Measurements from ENCODE around the gene CCL3. TPM values are rescaled to one million over a fixed set of nuclear protein-coding genes. Genes with fewer than 3 reads are reported as not detected.

Gene CCL3
- total RNA-seq, 1 experiment from 2014 or later, result 0.98 TPM

DNA sequence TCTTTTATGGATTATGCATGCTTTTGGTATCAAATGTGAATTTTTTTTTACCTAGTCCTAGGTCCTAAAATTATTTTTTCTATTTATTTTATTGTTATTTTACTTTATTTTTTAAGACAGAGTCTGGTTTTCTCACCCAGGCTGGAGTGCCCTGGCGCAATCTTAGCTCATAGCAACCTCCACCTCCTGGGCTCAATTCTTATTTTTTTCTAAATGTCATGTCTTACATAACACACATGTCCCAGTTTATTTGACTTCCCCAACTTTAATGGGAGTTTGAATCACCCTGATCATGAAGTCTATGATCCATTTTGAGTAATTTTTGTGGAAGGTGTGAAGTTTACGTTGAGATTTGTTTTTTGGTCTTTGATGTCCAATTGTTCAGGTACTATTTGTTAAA lies 29.1 kb downstream of the CCL3 start:
- no TSS peak for BruUV-seq (replicated peaks)
- ATAC-seq, result no peak
- Histone ChIP-seq H3K27ac (ENCODE audit: low read depth, low read length) (no peak overlapping the region), H3K36me3 (ENCODE audit: control insufficient read depth in 1 of 2, insufficient read depth in 2 of 2, low read length in 2 of 2) (no peaks in the 10 kb centered on the region), H3K9me3 (ENCODE audit: control insufficient read depth in 1 of 2, insufficient read depth in 1 of 2, low read depth in 1 of 2, low read length in 2 of 2) (no peaks in the 10 kb centered on the region), H3K4me1 (ENCODE audit: control insufficient read depth in 1 of 2, insufficient read depth in 2 of 2, low read length in 2 of 2) (no peaks in the 10 kb centered on the region), H3K4me2 (ENCODE audit: low read length) (no peak overlapping the region), H2AFZ (ENCODE audit: low read depth, low read length, poor library complexity, severe bottlenecking) (no peak overlapping the region), H3K27me3 (ENCODE audit: insufficient read depth, low read length) (peaks cover 3% of the 10 kb centered on the region; the same call in 1 of the 2 replicates), H3K9ac (ENCODE audit: low read length) (no peak overlapping the region), H3K4me3 (replicated peaks in 1 of 2; ENCODE audit: low read depth in 1 of 2, low read length in 2 of 2) (no peak overlapping the region), H3K79me2 (ENCODE audit: insufficient read depth, low read length) (no peaks in the 10 kb centered on the region), H3K9me2 (ENCODE audit: insufficient read depth) (no peaks in the 10 kb centered on the region), H4K20me1 (ENCODE audit: insufficient read depth) (no peaks in the 10 kb centered on the region)
- DNase-seq (ENCODE audit: low read depth, low spot score), result no peak
- ChIA-PET POLR2A (no interaction called here), CTCF (interaction anchor here (2.3 kb wide), 1 partner anchor 12 kb away, joined by 8 read pairs; no protein-coding TSS in a partner anchor), RAD21 (ENCODE audit: low non-redundant PET in 1 of 2, low total read pairs in 2 of 2, uncharacterized antibody in 2 of 2, unreplicated experiment in 2 of 2) (no interaction called here)
- intact Hi-C loops (cut with micrococcal nuclease), result no loop called here
- TF ChIP-seq EZH2 (IDR thresholded peaks at IDR 0.05) (no peak), POLR2A (IDR thresholded peaks at IDR 0.05; ENCODE audit: borderline replicate concordance, extremely low read depth, insufficient read depth, insufficient read length) (no peak), SRF (IDR thresholded peaks at IDR 0.05; ENCODE audit: low read depth) (no peak), ELF1 (IDR thresholded peaks at IDR 0.05; ENCODE audit: borderline replicate concordance, low read depth) (no peak), SIN3A (IDR thresholded peaks at IDR 0.05; ENCODE audit: low read depth) (no peak), POLR2AphosphoS5 (IDR thresholded peaks at IDR 0.05; ENCODE audit: low read depth, low read length) (no peak), YY1 (IDR thresholded peaks at IDR 0.05; ENCODE audit: extremely low read depth, insufficient replicate concordance, low read depth, low read length) (no peak), TCF7L2 (IDR thresholded peaks at IDR 0.05; ENCODE audit: borderline replicate concordance, extremely low read depth, insufficient read depth, insufficient read length) (no peak), EGR1 (IDR thresholded peaks at IDR 0.05; ENCODE audit: low read depth) (no peak), EZH2phosphoT487 (IDR thresholded peaks at IDR 0.05; ENCODE audit: borderline replicate concordance) (no peak), JUND (IDR thresholded peaks at IDR 0.05) (no peak)
- TF ChIP-seq, protein P1, sequence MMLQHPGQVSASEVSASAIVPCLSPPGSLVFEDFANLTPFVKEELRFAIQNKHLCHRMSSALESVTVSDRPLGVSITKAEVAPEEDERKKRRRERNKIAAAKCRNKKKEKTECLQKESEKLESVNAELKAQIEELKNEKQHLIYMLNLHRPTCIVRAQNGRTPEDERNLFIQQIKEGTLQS (IDR thresholded peaks at IDR 0.05), result no peak
- TF ChIP-seq, protein P2, sequence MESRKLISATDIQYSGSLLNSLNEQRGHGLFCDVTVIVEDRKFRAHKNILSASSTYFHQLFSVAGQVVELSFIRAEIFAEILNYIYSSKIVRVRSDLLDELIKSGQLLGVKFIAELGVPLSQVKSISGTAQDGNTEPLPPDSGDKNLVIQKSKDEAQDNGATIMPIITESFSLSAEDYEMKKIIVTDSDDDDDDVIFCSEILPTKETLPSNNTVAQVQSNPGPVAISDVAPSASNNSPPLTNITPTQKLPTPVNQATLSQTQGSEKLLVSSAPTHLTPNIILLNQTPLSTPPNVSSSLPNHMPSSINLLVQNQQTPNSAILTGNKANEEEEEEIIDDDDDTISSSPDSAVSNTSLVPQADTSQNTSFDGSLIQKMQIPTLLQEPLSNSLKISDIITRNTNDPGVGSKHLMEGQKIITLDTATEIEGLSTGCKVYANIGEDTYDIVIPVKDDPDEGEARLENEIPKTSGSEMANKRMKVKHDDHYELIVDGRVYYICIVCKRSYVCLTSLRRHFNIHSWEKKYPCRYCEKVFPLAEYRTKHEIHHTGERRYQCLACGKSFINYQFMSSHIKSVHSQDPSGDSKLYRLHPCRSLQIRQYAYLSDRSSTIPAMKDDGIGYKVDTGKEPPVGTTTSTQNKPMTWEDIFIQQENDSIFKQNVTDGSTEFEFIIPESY (IDR thresholded peaks at IDR 0.05; ENCODE audit: extremely low read depth, insufficient replicate concordance, low read length), result no peak
